HEK293 (cell line): ENCODE measurements around the gene HRCT1.

Source experiments
- TCF7L2 ChIP-seq: IDR thresholded peaks from 2 replicates; pipeline ENCODE4 v1.6.1; 2011; ENCODE audit warnings: low read depth, mild to moderate bottlenecking, inconsistent platforms, low read length, moderate library complexity, borderline replicate concordance
- YY1 ChIP-seq: fragments of 450-650 bp; formaldehyde crosslinking; IDR thresholded peaks from 2 replicates; pipeline ENCODE4 v1.5.1; 2018; ENCODE audit warnings: missing biosample characterization, missing genetic modification characterization
- ZFP3 ChIP-seq: fragments of 450-650 bp; formaldehyde crosslinking; IDR thresholded peaks from 2 replicates; pipeline ENCODE4 v1.5.1; 2016; ENCODE audit warnings: low read depth, missing biosample characterization, missing genetic modification characterization
- ZNF114 ChIP-seq: fragments of 450-650 bp; formaldehyde crosslinking; IDR thresholded peaks from 2 replicates; pipeline ENCODE4 v1.5.0; 2017; ENCODE audit warnings: missing biosample characterization, missing genetic modification characterization
- ZNF658 ChIP-seq: fragments of 450-650 bp; formaldehyde crosslinking; IDR thresholded peaks from 2 replicates; pipeline ENCODE4; 2016; ENCODE audit warnings: missing biosample characterization, missing genetic modification characterization
- TF ChIP-seq, protein P1 (sequence below): sonication (generic); formaldehyde crosslinking; IDR thresholded peaks from 2 replicates; pipeline ENCODE4 v1.8.1; 2022; ENCODE audit warnings: mild to moderate bottlenecking, moderate library complexity, missing genetic modification reagents
- TF ChIP-seq, protein P2 (sequence below): fragments of 450-650 bp; formaldehyde crosslinking; IDR thresholded peaks from 2 replicates; pipeline ENCODE4 v1.5.1; 2017; ENCODE audit warnings: missing biosample characterization, missing genetic modification characterization
- TF ChIP-seq, protein P3 (sequence below): fragments of 450-650 bp; formaldehyde crosslinking; IDR thresholded peaks from 2 replicates; pipeline ENCODE4 v1.5.1; 2016; ENCODE audit warnings: missing biosample characterization, missing genetic modification characterization
- TF ChIP-seq, protein P4 (sequence below): fragments of 450-650 bp; formaldehyde crosslinking; IDR thresholded peaks from 2 replicates; pipeline ENCODE4 v1.5.1; 2016; ENCODE audit warnings: missing biosample characterization, missing genetic modification characterization
- TF ChIP-seq, protein P5 (sequence below): fragments of 450-650 bp; formaldehyde crosslinking; IDR thresholded peaks from 2 replicates; pipeline ENCODE4 v1.5.1; 2016; ENCODE audit warnings: missing biosample characterization, missing genetic modification characterization

DNA sequence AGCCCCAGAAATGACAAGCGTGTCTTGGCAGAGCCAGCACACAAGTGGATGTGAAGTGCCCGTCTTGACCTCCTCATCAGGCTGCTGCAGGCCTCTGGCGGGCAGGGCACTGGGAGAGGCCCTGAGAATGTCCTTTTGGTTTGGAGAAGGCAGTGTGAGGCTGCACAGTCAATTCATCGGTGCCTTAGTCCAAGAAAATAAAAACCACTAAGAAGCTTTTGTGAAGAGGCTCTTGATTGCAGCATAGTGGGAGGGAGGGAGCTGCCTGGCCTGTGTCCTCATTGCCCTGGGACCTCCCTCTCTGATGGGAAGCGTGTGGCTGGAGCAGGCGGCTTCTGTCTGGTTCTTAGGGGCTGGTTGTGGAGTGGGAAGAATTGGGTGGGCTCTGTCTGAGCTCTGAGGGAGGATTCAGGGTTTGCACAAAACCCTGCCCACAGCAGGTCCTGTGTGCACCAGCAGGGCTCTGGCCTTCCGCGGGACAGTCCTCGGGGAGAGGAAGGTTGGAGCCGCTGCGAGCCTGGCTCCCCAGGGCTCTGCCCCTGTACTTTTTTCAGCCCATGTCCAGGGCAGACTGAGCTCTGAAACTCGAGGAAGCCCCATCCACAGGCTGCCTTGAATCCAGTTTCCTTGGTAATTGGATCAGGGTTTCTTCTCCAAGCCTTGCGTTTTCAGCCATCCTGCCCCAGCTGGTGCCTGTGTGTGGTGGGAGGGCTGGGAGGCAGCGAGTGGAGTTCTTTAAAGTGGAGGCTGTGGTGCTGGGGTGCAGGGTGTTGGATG, 1.1 kb downstream of the HRCT1 start:
- TF ChIP-seq, protein P1, sequence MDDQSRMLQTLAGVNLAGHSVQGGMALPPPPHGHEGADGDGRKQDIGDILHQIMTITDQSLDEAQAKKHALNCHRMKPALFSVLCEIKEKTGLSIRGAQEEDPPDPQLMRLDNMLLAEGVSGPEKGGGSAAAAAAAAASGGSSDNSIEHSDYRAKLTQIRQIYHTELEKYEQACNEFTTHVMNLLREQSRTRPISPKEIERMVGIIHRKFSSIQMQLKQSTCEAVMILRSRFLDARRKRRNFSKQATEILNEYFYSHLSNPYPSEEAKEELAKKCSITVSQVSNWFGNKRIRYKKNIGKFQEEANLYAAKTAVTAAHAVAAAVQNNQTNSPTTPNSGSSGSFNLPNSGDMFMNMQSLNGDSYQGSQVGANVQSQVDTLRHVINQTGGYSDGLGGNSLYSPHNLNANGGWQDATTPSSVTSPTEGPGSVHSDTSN, result no peak
- TF ChIP-seq ZFP3 (tag by site-specific recombination), result no peak
- TF ChIP-seq, protein P2, sequence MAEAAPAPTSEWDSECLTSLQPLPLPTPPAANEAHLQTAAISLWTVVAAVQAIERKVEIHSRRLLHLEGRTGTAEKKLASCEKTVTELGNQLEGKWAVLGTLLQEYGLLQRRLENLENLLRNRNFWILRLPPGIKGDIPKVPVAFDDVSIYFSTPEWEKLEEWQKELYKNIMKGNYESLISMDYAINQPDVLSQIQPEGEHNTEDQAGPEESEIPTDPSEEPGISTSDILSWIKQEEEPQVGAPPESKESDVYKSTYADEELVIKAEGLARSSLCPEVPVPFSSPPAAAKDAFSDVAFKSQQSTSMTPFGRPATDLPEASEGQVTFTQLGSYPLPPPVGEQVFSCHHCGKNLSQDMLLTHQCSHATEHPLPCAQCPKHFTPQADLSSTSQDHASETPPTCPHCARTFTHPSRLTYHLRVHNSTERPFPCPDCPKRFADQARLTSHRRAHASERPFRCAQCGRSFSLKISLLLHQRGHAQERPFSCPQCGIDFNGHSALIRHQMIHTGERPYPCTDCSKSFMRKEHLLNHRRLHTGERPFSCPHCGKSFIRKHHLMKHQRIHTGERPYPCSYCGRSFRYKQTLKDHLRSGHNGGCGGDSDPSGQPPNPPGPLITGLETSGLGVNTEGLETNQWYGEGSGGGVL (tag by site-specific recombination), result no peak
- TF ChIP-seq, protein P3, sequence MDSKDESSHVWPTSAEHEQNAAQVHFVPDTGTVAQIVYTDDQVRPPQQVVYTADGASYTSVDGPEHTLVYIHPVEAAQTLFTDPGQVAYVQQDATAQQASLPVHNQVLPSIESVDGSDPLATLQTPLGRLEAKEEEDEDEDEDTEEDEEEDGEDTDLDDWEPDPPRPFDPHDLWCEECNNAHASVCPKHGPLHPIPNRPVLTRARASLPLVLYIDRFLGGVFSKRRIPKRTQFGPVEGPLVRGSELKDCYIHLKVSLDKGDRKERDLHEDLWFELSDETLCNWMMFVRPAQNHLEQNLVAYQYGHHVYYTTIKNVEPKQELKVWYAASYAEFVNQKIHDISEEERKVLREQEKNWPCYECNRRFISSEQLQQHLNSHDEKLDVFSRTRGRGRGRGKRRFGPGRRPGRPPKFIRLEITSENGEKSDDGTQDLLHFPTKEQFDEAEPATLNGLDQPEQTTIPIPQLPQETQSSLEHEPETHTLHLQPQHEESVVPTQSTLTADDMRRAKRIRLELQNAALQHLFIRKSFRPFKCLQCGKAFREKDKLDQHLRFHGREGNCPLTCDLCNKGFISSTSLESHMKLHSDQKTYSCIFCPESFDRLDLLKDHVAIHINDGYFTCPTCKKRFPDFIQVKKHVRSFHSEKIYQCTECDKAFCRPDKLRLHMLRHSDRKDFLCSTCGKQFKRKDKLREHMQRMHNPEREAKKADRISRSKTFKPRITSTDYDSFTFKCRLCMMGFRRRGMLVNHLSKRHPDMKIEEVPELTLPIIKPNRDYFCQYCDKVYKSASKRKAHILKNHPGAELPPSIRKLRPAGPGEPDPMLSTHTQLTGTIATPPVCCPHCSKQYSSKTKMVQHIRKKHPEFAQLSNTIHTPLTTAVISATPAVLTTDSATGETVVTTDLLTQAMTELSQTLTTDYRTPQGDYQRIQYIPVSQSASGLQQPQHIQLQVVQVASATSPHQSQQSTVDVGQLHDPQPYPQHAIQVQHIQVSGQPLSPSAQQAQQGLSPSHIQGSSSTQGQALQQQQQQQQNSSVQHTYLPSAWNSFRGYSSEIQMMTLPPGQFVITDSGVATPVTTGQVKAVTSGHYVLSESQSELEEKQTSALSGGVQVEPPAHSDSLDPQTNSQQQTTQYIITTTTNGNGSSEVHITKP (tag by site-specific recombination), result no peak
- TF ChIP-seq, protein P4, sequence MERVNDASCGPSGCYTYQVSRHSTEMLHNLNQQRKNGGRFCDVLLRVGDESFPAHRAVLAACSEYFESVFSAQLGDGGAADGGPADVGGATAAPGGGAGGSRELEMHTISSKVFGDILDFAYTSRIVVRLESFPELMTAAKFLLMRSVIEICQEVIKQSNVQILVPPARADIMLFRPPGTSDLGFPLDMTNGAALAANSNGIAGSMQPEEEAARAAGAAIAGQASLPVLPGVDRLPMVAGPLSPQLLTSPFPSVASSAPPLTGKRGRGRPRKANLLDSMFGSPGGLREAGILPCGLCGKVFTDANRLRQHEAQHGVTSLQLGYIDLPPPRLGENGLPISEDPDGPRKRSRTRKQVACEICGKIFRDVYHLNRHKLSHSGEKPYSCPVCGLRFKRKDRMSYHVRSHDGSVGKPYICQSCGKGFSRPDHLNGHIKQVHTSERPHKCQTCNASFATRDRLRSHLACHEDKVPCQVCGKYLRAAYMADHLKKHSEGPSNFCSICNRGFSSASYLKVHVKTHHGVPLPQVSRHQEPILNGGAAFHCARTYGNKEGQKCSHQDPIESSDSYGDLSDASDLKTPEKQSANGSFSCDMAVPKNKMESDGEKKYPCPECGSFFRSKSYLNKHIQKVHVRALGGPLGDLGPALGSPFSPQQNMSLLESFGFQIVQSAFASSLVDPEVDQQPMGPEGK (tag by site-specific recombination), result no peak
- TF ChIP-seq, protein P5, sequence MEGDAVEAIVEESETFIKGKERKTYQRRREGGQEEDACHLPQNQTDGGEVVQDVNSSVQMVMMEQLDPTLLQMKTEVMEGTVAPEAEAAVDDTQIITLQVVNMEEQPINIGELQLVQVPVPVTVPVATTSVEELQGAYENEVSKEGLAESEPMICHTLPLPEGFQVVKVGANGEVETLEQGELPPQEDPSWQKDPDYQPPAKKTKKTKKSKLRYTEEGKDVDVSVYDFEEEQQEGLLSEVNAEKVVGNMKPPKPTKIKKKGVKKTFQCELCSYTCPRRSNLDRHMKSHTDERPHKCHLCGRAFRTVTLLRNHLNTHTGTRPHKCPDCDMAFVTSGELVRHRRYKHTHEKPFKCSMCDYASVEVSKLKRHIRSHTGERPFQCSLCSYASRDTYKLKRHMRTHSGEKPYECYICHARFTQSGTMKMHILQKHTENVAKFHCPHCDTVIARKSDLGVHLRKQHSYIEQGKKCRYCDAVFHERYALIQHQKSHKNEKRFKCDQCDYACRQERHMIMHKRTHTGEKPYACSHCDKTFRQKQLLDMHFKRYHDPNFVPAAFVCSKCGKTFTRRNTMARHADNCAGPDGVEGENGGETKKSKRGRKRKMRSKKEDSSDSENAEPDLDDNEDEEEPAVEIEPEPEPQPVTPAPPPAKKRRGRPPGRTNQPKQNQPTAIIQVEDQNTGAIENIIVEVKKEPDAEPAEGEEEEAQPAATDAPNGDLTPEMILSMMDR (tag by site-specific recombination), result no peak
- TF ChIP-seq YY1 (tag by site-specific recombination), result no peak
- no peak for TF ChIP-seq ZNF658 (tag by site-specific recombination)
- TF ChIP-seq ZNF114 (tag by site-specific recombination), result no peak
- TF ChIP-seq TCF7L2, result no peak
